Hematopoietic multipotent progenitor cell treated with erythropoietin and hydrocortisone succinate and interleukin-3 and kit ligand, for 4 days (in vitro differentiated cells): ENCODE results near the gene GUCY1A1.
"Not testable (repeated sequence)": the region's sequence is repeated elsewhere in the genome, so short reads cannot be mapped to it uniquely, and the experiment has no call there.

ENCODE experiments used
- DNase-seq: peaks from one replicate; pipeline ENCODE4 v3.0.0-alpha.2; 2015

Gene GUCY1A1

GRCh38 chr4:155666344-155667221 lies at the start of gene GUCY1A1:
GUCY1A1 (plus strand) TSS chr4:155666848; CDS start chr4:155696868, 30,020 bp downstream.
- no peak for DNase-seq

DNA sequence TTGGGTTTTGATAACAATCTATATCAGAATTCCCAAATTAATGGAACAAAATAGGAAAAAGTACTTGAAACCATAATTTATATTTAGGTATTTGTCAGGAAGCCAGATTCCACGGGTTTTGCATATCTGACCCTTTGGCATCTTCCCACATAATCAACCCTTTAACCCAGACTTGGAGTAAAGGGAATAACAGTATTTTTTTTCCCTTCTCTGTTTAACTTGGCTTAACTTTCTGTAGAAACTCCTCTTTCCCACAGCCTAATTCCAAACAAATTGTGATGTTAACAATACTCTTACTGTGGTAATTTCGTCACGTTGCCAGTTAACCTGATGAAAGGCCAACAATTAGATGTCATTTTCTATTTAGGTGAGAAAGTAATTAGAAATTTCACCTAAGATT lies 49.4 kb upstream of the GUCY1A1 start:
- DNase-seq: no peak

- no peak for DNase-seq
Observed at GRCh38 chr4:155618183-155618838, 48.3 kb upstream of the GUCY1A1 start.

DNA sequence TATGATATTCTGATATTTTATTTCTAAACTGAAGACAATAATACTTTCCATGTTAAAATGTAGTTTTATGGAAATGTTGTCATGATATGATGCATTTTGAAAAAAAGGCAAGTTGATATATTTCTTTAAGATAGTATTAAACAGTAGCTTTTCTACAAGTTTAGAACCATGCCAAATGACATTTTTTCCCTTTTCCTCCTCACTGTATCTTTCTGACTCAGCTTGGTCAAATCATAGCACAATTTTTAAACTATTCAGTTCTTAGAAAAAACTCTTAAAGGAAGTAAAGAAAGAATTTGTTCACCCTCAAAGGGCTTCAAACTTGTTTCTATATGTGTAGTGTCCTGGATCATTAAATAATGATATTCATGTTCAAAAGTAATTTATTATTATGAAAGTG lies 46.0 kb upstream of the GUCY1A1 start:
- no peak for DNase-seq

DNA sequence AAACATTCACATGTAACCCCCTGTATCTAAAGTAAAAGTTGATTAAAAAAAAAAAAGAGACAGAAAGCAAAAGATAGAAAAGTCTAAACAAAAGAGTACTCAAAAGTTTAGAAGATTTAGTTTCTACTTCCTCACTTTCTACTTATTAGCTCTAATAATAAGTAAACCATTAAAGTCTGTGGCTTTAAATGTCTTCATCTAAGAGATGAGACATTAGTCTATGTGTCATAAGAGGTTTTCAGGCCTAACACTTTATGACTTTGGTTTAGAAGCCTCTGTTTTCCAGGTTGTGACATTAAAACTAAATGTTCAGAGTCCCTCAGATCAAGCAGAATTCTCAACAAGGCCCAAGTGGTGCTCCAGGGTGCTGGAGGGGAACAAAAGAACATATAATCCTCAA lies 42.2 kb upstream of the GUCY1A1 start:
- no peak for DNase-seq

DNA sequence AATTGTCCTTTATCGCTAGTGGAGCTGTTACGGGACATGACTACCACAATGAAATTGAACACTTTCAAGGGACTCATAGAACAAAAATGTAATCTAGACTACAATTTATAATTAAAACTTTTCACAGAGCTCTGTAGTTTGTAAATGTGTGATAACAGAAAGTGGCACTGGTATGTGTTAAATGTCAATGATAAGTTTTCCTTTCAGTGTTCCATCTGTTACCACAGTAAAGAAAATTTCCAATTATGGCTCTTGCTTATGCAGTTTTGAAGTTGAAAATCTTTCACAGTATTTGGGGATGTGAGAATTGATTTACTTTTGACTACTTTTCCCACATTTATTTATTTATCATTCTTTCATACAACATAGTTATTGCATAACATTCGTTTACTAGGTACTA lies 40.1 kb upstream of the GUCY1A1 start:
- DNase-seq: no peak

DNA sequence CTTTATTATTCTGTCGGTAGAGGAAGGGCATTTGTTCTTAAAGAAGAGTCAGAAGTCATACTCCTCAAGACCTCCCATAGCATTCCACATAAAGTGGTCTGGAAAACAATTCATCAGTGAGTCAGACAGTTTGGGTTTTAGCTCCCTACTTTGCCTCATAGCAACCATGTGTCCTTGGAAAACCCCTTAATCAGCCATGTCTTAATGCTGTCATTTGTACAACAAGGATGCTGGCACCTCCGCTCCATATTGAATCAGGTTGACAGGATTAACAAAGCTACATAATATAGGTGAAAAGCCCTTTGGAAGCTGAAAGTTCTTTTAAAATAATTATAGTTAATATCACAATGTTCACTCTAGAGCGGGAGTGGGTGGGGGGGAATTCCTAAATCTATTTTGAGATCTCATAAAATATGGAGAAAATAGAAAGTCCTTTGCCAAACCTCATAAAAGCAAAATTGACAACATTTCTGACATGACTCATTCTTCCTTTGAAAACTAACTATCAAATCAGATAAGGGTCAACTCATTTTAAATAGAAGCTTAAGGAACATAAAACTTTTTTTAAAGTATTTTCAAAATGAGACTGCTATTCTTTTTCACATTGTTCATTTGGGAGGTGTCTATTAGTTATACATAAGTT lies 37.3 kb upstream of the GUCY1A1 start:
- DNase-seq: no peak

DNA sequence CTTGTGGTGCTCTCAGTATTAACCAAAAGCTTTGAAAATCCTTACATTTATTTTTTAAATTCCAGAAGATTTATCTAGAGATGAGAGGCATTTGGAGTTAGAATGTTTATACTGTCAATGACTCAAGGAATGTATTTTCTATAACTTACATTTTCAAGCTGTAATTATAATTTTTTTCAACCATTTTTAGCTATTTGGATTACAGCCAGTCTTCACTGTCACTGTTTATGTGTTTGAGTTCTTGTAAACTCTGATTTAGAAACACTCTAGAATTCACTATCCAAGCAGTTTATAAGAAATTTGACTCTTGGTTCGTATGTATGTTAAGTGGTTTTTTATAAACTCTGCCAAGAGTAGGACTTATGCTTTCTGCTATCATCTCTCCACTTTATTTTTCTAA lies 36.7 kb upstream of the GUCY1A1 start:
- DNase-seq: no peak

GRCh38 chr4:155632310-155632840 lies 34.3 kb upstream of the GUCY1A1 start:
- no peak for DNase-seq

GRCh38 chr4:155638195-155638965 lies 28.3 kb upstream of the GUCY1A1 start:
- DNase-seq: peak; percentile 52

GRCh38 chr4:155639704-155640523 lies 26.7 kb upstream of the GUCY1A1 start:
- peak; percentile 83 for DNase-seq

- DNase-seq: no peak
Observed at GRCh38 chr4:155640751-155641150, 25.9 kb upstream of the GUCY1A1 start.

GRCh38 chr4:155643087-155643486 lies 23.6 kb upstream of the GUCY1A1 start:
- no peak for DNase-seq

- DNase-seq: no peak
Observed at GRCh38 chr4:155646001-155646400, 20.6 kb upstream of the GUCY1A1 start.

GRCh38 chr4:155650785-155651184 lies 15.9 kb upstream of the GUCY1A1 start:
- DNase-seq: not testable (repeated sequence)

- DNase-seq: no peak
Observed at GRCh38 chr4:155653052-155653451, 13.6 kb upstream of the GUCY1A1 start.

GRCh38 chr4:155656025-155656424 lies 10.6 kb upstream of the GUCY1A1 start:
- no peak for DNase-seq

- DNase-seq: no peak
Observed at GRCh38 chr4:155657169-155657568, 9.5 kb upstream of the GUCY1A1 start.

DNA sequence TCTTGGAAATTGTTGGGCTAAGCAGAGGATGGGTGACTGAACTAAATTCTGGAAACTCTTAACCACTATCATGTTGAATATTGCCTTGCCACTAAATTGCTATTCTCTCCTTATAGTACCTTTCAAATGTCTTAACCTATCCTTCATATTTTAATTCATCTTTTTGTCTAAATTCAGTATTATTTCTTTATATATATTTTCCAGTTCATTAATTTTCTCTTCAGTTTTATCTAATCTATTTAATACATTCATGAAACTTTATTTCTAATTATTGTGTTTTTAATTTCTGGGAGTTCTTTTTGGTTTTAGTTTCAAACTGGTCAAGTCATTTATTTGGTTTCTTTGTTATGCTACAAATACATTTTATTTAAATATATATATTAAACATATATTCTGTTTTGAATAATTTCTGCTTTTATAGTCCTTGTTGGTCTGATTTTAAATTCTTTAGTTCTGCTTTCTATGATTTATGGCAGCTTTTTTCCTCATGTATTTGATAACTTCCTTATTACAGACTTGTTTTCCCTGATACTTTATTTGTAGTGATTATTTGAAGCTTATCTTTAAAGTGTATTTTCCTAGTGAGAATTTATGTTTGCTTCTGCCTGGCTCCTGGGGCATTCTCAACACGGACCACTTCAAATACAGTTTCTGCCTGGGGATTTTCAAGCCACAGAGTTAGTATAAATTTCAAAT lies 8.5 kb upstream of the GUCY1A1 start:
- DNase-seq: no peak

DNA sequence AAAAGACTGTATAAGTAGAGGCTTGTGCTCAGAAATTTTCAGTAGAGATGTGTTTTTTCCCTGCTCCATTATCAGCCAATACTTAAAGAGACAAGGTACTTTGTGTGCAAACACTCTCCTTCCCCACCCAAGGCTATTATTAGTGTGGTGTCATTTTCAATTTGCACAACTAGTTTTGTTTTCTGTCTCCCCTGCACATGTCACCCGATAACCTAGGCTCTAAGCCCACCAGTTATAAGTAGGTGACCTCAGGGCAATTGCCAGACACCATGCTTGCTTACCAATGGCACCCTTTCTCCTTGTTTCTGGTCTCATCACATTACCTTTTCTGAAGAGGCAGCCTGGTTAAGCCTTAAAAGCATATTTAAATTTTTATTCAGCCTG lies 8.0 kb upstream of the GUCY1A1 start:
- DNase-seq: no peak

DNA sequence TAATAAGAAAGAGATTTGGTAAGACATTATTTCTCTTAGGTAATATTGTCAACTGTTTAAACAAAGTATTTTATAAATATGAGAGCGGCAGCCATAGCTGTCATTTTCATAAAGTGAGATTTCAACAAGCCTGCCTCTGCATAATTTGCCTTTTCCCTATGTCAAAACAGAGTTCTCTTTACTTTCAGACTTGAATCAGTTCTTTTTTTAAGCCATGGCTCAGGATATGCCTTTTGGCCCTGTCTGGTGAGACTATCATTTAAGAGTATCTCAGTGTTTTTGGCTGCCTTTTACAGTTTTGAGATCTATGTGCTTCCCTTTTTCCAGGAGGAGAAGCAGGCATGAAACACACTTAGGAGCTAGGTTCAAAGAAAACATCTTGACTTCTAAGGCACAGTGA lies 7.5 kb upstream of the GUCY1A1 start:
- no peak for DNase-seq
